ENCODE results near the gene VPS9D1. TPM values are rescaled to one million over a fixed set of nuclear protein-coding genes. Genes with fewer than 3 reads are reported as not detected.

Gene VPS9D1
- total RNA-seq (1 to 10 TPM; 3.7 to 7.0 (median 5.6) TPM), polyA plus RNA-seq (10 to 100 TPM in 1 of 3 donors, 1 to 10 TPM in 2; 4.0 to 10.3 (median 5.2) TPM)
- long read RNA-seq, donor 1, partial matches to known transcripts: 0 of 3 reads
- long read RNA-seq, donor 1, other reads (novel, unspliced or antisense): 3 of 3 reads
- long read RNA-seq, donor 2, partial matches to known transcripts: 0 of 2 reads
- long read RNA-seq, donor 2, other reads (novel, unspliced or antisense): 2 of 2 reads

- 0 to 1% (median 0%) methylated on average over 40 to 103 of the region's 103 CpGs for WGBS, 3 donors
- peaks cover 31% of the 10 kb centered on the region for H3K4me1 ChIP-seq
Observed at GRCh38 chr16:89720813-89721545, at the start of gene VPS9D1, which contains the start of gene ZNF276. Gene VPS9D1, minus strand, starts transcription at chr16:89720898. Its CDS starts 37 bp downstream, at chr16:89720861. Gene ZNF276, plus strand, starts transcription at chr16:89721537. Its CDS starts 104 bp downstream, at chr16:89721641.

GRCh38 chr16:89770367-89770766, 49.7 kb upstream of the VPS9D1 start:
- ATAC-seq (no peak), DNase-seq (no peak)
- WGBS, 3 donors: 95 to 98% (median 97%) methylated on average over 14 to 16 of the region's 16 CpGs
- intact Hi-C loops (cut with DNase I): no loop called here
- H3K9me3 ChIP-seq: no peaks in the 10 kb centered on the region
- H3K4me3 ChIP-seq: no peak overlapping the region
- H3K4me1 ChIP-seq: no peaks in the 10 kb centered on the region
- no peak overlapping the region for H3K27ac ChIP-seq
- no peaks in the 10 kb centered on the region for H3K36me3 ChIP-seq (ENCODE audit: insufficient read depth in 1 of 2, low read depth in 1 of 2)
- H3K27me3 ChIP-seq (ENCODE audit: insufficient read depth in 3 of 3, low read length in 2 of 3): no peaks in the 10 kb centered on the region
- no peak for TF ChIP-seq CTCF (IDR thresholded peaks at IDR 0.05)

More at GRCh38 chr16:89720813-89721545, at the start of gene VPS9D1, which contains the start of gene ZNF276:
- Histone ChIP-seq H3K27me3 (ENCODE audit: insufficient read depth in 3 of 3, low read length in 2 of 3) (no peaks in the 10 kb centered on the region), H3K4me3 (peak within 1 kb of the TSS; percentile 97), H3K9me3 (no peaks in the 10 kb centered on the region), H3K27ac (peak within 1 kb of the TSS; percentile 98), H3K36me3 (ENCODE audit: insufficient read depth in 1 of 2, low read depth in 1 of 2) (peaks cover 3 to 40% of the 10 kb centered on the region in 2 donors)
- peak; percentile 86 to 89 for DNase-seq
- peak; percentile 88 to 94 (median 90) for ATAC-seq
- TF ChIP-seq CTCF (IDR thresholded peaks at IDR 0.05): no peak
- intact Hi-C loops (cut with DNase I): loop anchor here in 1 of 2 donors (1.0 kb wide), 1 partner anchor 64 kb away; the partner anchor contains the start of genes CHMP1A and SPATA33

GRCh38 chr16:89765292-89765830, 44.7 kb upstream of the VPS9D1 start:
- Histone ChIP-seq H3K27ac (no peak overlapping the region), H3K27me3 (ENCODE audit: insufficient read depth in 3 of 3, low read length in 2 of 3) (no peaks in the 10 kb centered on the region), H3K9me3 (no peaks in the 10 kb centered on the region), H3K4me1 (no peaks in the 10 kb centered on the region), H3K36me3 (ENCODE audit: insufficient read depth in 1 of 2, low read depth in 1 of 2) (no peaks in the 10 kb centered on the region), H3K4me3 (no peak overlapping the region)
- WGBS, 3 donors: 81 to 83% (median 83%) methylated on average over 9 to 10 of the region's 10 CpGs
- DNase-seq (no peak), ATAC-seq (no peak)
- TF ChIP-seq CTCF (IDR thresholded peaks at IDR 0.05): no peak
- intact Hi-C loops (cut with DNase I): no loop called here

GRCh38 chr16:89764711-89765201, 44.1 kb upstream of the VPS9D1 start:
- 85 to 95% (median 91%) methylated on average over 18 of the region's 18 CpGs for WGBS, 3 donors
- no peaks in the 10 kb centered on the region for H3K36me3 ChIP-seq (ENCODE audit: insufficient read depth in 1 of 2, low read depth in 1 of 2)
- peak overlapping the region; percentile 19 for H3K4me3 ChIP-seq
- intact Hi-C loops (cut with DNase I): no loop called here
- no peaks in the 10 kb centered on the region for H3K27me3 ChIP-seq (ENCODE audit: insufficient read depth in 3 of 3, low read length in 2 of 3)
- no peaks in the 10 kb centered on the region for H3K4me1 ChIP-seq
- TF ChIP-seq CTCF (IDR thresholded peaks at IDR 0.05): no peak
- ATAC-seq: no peak
- DNase-seq: no peak
- no peaks in the 10 kb centered on the region for H3K9me3 ChIP-seq
- H3K27ac ChIP-seq: no peak overlapping the region
